ENCODE results near the gene PRSS21. TPM values are rescaled to one million over a fixed set of nuclear protein-coding genes. Genes with fewer than 3 reads are reported as not detected.

PRSS21 gene
- 0.80 and 3.8 TPM in 2 replicates for total RNA-seq

GRCh38 chr16:2816751-2817339, at the start of gene PRSS21:
PRSS21 (plus strand) TSS chr16:2817237; CDS start chr16:2817269, 32 bp downstream.

GRCh38 chr16:2777231-2777902, 39.7 kb upstream of the PRSS21 start, which contains the start of gene ELOB:
ELOB (minus strand) TSS chr16:2777280; CDS start chr16:2777239, 41 bp downstream.

GRCh38 chr16:2787406-2787805, 29.6 kb upstream of the PRSS21 start, which contains the start of gene PRSS33:
PRSS33 (minus strand) TSS chr16:2787560; CDS start chr16:2786547, 1,013 bp downstream.

GRCh38 chr16:2829501-2830354, 12.7 kb downstream of the PRSS21 start, which contains the start of gene ZG16B:
ZG16B (plus strand) TSS chr16:2830303; CDS start chr16:2830442, 139 bp downstream.

GRCh38 chr16:2857451-2858244, 40.6 kb downstream of the PRSS21 start, which contains the start of gene PRSS22:
PRSS22 (minus strand) TSS chr16:2858170; CDS start chr16:2858104, 66 bp downstream.

Other genes with a start within 250 kb of the PRSS21 start
- gene KCTD5, start 134.7 kb upstream of the PRSS21 start, total RNA-seq, result 36.6 and 37.4 TPM in 2 replicates
- 0.31 and 0.76 TPM in 2 replicates for gene PRSS27, start 97.0 kb upstream of the PRSS21 start, total RNA-seq
- 45.6 and 60.4 TPM in 2 replicates for gene SRRM2, start 64.6 kb upstream of the PRSS21 start, total RNA-seq
- 292 and 386 TPM in 2 replicates for gene ELOB, start 40.0 kb upstream of the PRSS21 start, total RNA-seq
- gene PRSS33, start 29.7 kb upstream of the PRSS21 start, total RNA-seq, result not detected in 2 replicates
- not detected in 2 replicates for gene PRSS41, start 18.8 kb upstream of the PRSS21 start, total RNA-seq
- gene ZG16B, start 13.1 kb downstream of the PRSS21 start, total RNA-seq, result 0.23 and 0.31 TPM in 2 replicates
- 0.34 and 2.8 TPM in 2 replicates for gene PRSS22, start 40.9 kb downstream of the PRSS21 start, total RNA-seq
- 50.9 and 55.1 TPM in 2 replicates for gene FLYWCH2, start 66.0 kb downstream of the PRSS21 start, total RNA-seq
- 47.7 and 65.2 TPM in 2 replicates for gene FLYWCH1, start 94.7 kb downstream of the PRSS21 start, total RNA-seq
- gene KREMEN2, start 147.0 kb downstream of the PRSS21 start, total RNA-seq, result 11.7 and 22.4 TPM in 2 replicates
- 34.4 and 38.0 TPM in 2 replicates for gene PAQR4, start 152.1 kb downstream of the PRSS21 start, total RNA-seq
- gene PKMYT1, start 163.2 kb downstream of the PRSS21 start, total RNA-seq, result 20.1 and 86.7 TPM in 2 replicates
- not detected in 2 replicates for gene CLDN9, start 195.7 kb downstream of the PRSS21 start, total RNA-seq
- 0.08 TPM in 1 of 2 replicates, not detected in the other for gene CLDN6, start 200.9 kb downstream of the PRSS21 start, total RNA-seq
- gene TNFRSF12A, start 203.1 kb downstream of the PRSS21 start, total RNA-seq, result 522 and 714 TPM in 2 replicates
- 26.4 and 29.2 TPM in 2 replicates for gene HCFC1R1, start 206.7 kb downstream of the PRSS21 start, total RNA-seq
- gene THOC6, start 206.8 kb downstream of the PRSS21 start, total RNA-seq, result 22.3 and 33.0 TPM in 2 replicates
- gene BICDL2, start 219.7 kb downstream of the PRSS21 start, total RNA-seq, result 0.23 and 0.78 TPM in 2 replicates
- 0.04 and 0.31 TPM in 2 replicates for gene MMP25, start 229.3 kb downstream of the PRSS21 start, total RNA-seq
- gene IL32, start 248.4 kb downstream of the PRSS21 start, total RNA-seq, result 6.5 and 25.3 TPM in 2 replicates